HepG2 (cell line): ENCODE data around the gene DERL2. TPM values are rescaled to one million over a fixed set of nuclear protein-coding genes. Genes with fewer than 3 reads are reported as not detected.

Experiments used
- CREB1 ChIP-seq, 2 experiments: fragments of 450-650 bp in 1 of 2; IDR thresholded peaks; 2 replicates each; pipeline ENCODE4 v1.6.1; 2016 to 2017; ENCODE audit warnings: control low read depth in 1 of 2, mild to moderate bottlenecking in 1 of 2, missing compliant biosample characterization in 1 of 2, missing genetic modification characterization in 1 of 2
- DMAP1 ChIP-seq: IDR thresholded peaks from 2 replicates; pipeline ENCODE4 v1.6.1; 2016
- ELF3 ChIP-seq: IDR thresholded peaks from 2 replicates; pipeline ENCODE4 v1.6.1; 2016; ENCODE audit warnings: missing genetic modification reagents, missing compliant biosample characterization
- FOXP1 ChIP-seq, 2 experiments: fragments of 450-650 bp in 1 of 2; IDR thresholded peaks; 2 replicates each; pipeline ENCODE4 v1.6.1; 2017 to 2018; ENCODE audit warnings: antibody characterized with exemption in 1 of 2
- GLMP ChIP-seq: sonication (generic); formaldehyde crosslinking; IDR thresholded peaks from 2 replicates; pipeline ENCODE4 v1.9.0; 2021; ENCODE audit warnings: missing genetic modification reagents, mild to moderate bottlenecking, borderline replicate concordance
- MED1 ChIP-seq: sonication (generic); formaldehyde crosslinking; IDR thresholded peaks from 2 replicates; pipeline ENCODE4 v1.4.0; 2020; ENCODE audit warnings: missing genetic modification reagents
- NFRKB ChIP-seq: fragments of 450-650 bp; IDR thresholded peaks from 2 replicates; pipeline ENCODE4 v1.6.1; 2017
- NR0B2 ChIP-seq: sonication (generic); formaldehyde crosslinking; IDR thresholded peaks from 2 replicates; pipeline ENCODE4 v1.4.0; 2020; ENCODE audit warnings: mild to moderate bottlenecking, missing genetic modification reagents
- NR2C2 ChIP-seq: sonication (generic); formaldehyde crosslinking; IDR thresholded peaks from 2 replicates; pipeline ENCODE4 v1.4.0; 2020; ENCODE audit warnings: missing genetic modification reagents, mild to moderate bottlenecking, moderate library complexity, borderline replicate concordance
- RBM22 ChIP-seq: fragments of 200-400 bp; formaldehyde crosslinking; optimal IDR thresholded peaks from 2 replicates; pipeline ENCODE3; 2017; ENCODE audit warnings: mild to moderate bottlenecking, low read length, moderate library complexity
- RERE ChIP-seq: IDR thresholded peaks from 2 replicates; pipeline ENCODE4 v1.6.1; 2016; ENCODE audit warnings: low read depth, missing genetic modification reagents, missing compliant biosample characterization
- TBL1XR1 ChIP-seq: fragments of 150-350 bp; IDR thresholded peaks from 2 replicates; pipeline ENCODE4 v1.6.1; 2014; ENCODE audit warnings: borderline replicate concordance, low read length; ENCODE audit not compliant: partially characterized antibody
- U2AF1 ChIP-seq: fragments of 200-400 bp; formaldehyde crosslinking; optimal IDR thresholded peaks from 2 replicates; pipeline ENCODE3; 2017; ENCODE audit warnings: mild to moderate bottlenecking, low read depth, low read length
- ZNF256 ChIP-seq: sonication (generic); formaldehyde crosslinking; conservative IDR thresholded peaks from 2 replicates; pipeline ENCODE4 v1.4.0; 2020; ENCODE audit warnings: missing genetic modification reagents
- ZNF556 ChIP-seq: sonication (generic); formaldehyde crosslinking; IDR thresholded peaks from 2 replicates; pipeline ENCODE4 v1.4.0; 2020; ENCODE audit warnings: mild to moderate bottlenecking, missing genetic modification reagents, borderline replicate concordance
- ZNF652 ChIP-seq: IDR thresholded peaks from 2 replicates; pipeline ENCODE4 v1.6.1; 2016; ENCODE audit warnings: low read depth, borderline replicate concordance
- ZNF781 ChIP-seq: sonication (generic); formaldehyde crosslinking; IDR thresholded peaks from 2 replicates; pipeline ENCODE4 v1.5.1; 2020; ENCODE audit warnings: borderline replicate concordance, mild to moderate bottlenecking, missing genetic modification reagents; ENCODE audit errors: not compliant biosample characterization
- polyA plus RNA-seq, 8 experiments: library from polyadenylated mRNA; depleted of rRNA in 3 of 8; stranded (reverse) in 7 of 8; unstranded in 1 of 8; fragments of >200 nt; fragmentation: Illumina TruSeq in 4 of 8; extraction: Trizol in 4 of 8; gene quantifications; 2 replicates each; pipeline versions ENCODE4 v1.2.1 to v1.2.3, GENCODE V29; 2011 to 2016; ENCODE audit warnings: low read depth in 4 of 8, missing spikeins in 1 of 8, mixed read lengths in 1 of 8; ENCODE audit not compliant: insufficient read depth in 1 of 8
- total RNA-seq, 5 experiments: library from RNA; depleted of rRNA; stranded (reverse); fragments of >200 nt; fragmentation: Illumina TruSeq; extraction: Trizol; gene quantifications; 2 replicates each; pipeline ENCODE4 v1.2.3, GENCODE V29; 2016; ENCODE audit warnings: low read depth in 1 of 5
- TF ChIP-seq, protein P1 (sequence below): sonication (generic); formaldehyde crosslinking; IDR thresholded peaks from 2 replicates; pipeline ENCODE4 v1.4.0; 2020; ENCODE audit warnings: missing genetic modification reagents, borderline replicate concordance

Gene DERL2
- total and polyA plus RNA-seq, 2 of the 13 experiments (the other 11 are each of a cell fraction or from before 2014, with no cell fraction given) = 59.3 to 65.2 TPM

DNA sequence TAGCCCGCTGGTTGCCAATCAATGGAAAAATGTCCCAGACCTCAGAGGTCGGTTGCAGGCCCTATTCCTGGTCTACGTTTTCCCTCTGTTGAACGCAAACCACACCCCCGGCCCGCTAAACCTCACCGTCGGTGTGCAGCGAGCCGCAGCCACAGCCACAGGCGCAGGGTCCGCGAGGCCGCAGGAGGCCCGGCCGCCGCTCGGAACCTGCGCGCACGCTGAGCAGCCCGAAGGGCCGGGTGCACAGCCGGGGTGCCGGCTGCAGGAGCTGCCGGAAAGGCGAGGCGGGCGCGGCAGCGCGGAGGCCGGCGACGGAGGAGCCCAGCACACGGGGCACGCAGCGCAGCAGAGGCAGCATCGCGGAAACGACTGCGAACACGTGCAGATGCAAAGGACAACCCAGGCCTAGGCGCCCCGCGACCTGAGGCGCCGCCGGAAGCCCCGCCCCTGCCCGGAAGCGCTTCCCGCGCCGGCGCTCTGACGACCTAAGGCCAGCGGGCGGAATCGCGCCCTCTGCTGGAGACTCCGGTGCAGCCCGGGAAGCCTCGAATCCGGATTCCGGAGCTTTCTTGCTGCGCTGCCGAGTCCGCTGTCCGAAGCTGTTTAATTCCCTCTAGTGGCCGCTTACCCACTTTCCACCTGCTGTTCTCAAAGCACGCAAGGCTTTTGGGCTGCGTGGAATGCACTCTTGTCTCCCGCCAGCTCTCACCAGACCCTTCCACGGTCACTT, 47.1 kb downstream of the DERL2 start, which contains the start of gene C1QBP (continued):
- TF ChIP-seq ZNF652 = peak; percentile 35; the same call in 1 of the 2 replicates
- TF ChIP-seq FOXP1 (IDR thresholded peaks at IDR 0.05) = no peak
- TF ChIP-seq FOXP1 (CRISPR knock-in tag; IDR thresholded peaks at IDR 0.05) = no peak
- TF ChIP-seq ZNF556 (CRISPR knock-in tag) = peak; percentile 93; the same call in 1 of the 2 replicates
- TF ChIP-seq DMAP1 = peak; percentile 94
- peak; percentile 73 for TF ChIP-seq ELF3 (CRISPR knock-in tag)
- no peak; the same call in 1 of the 2 replicates for TF ChIP-seq ZNF256 (CRISPR knock-in tag)
- no peak for TF ChIP-seq NFRKB
- TF ChIP-seq RBM22 = peak; percentile 70
- TF ChIP-seq, protein P1, sequence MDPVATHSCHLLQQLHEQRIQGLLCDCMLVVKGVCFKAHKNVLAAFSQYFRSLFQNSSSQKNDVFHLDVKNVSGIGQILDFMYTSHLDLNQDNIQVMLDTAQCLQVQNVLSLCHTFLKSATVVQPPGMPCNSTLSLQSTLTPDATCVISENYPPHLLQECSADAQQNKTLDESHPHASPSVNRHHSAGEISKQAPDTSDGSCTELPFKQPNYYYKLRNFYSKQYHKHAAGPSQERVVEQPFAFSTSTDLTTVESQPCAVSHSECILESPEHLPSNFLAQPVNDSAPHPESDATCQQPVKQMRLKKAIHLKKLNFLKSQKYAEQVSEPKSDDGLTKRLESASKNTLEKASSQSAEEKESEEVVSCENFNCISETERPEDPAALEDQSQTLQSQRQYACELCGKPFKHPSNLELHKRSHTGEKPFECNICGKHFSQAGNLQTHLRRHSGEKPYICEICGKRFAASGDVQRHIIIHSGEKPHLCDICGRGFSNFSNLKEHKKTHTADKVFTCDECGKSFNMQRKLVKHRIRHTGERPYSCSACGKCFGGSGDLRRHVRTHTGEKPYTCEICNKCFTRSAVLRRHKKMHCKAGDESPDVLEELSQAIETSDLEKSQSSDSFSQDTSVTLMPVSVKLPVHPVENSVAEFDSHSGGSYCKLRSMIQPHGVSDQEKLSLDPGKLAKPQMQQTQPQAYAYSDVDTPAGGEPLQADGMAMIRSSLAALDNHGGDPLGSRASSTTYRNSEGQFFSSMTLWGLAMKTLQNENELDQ = no peak
- no peak for TF ChIP-seq TBL1XR1
- TF ChIP-seq MED1 (CRISPR knock-in tag) = peak; percentile 69
- TF ChIP-seq GLMP (CRISPR knock-in tag) = no peak
- no peak for TF ChIP-seq CREB1 (IDR thresholded peaks at IDR 0.05)
- TF ChIP-seq CREB1 (CRISPR knock-in tag; IDR thresholded peaks at IDR 0.05) = no peak
- TF ChIP-seq RERE (CRISPR knock-in tag) = peak; percentile 20; the same call in 1 of the 2 replicates
- TF ChIP-seq NR2C2 (CRISPR knock-in tag) = peak; percentile 92
- TF ChIP-seq NR0B2 = peak; percentile 97; the same call in 1 of the 2 replicates
- TF ChIP-seq U2AF1 = peak; percentile 51
- no peak for TF ChIP-seq ZNF781 (CRISPR knock-in tag)
